Hematopoietic multipotent progenitor cell treated with erythropoietin and hydrocortisone succinate and interleukin-3 and kit ligand, for 6 days (in vitro differentiated cells): Measurements from ENCODE around the gene FEZF1.
"Not testable (repeated sequence)": the region's sequence is repeated elsewhere in the genome, so short reads cannot be mapped to it uniquely, and the experiment has no call there.

Experiments
- DNase-seq: peaks from one replicate; pipeline ENCODE4 v3.0.0-alpha.2; 2015

FEZF1 gene

GRCh38 chr7:122306320-122307227 lies 2.0 kb upstream of the FEZF1 start:
- DNase-seq = no peak

- no peak for DNase-seq
Measured at GRCh38 chr7:122305475-122306319, 1.1 kb upstream of the FEZF1 start.

GRCh38 chr7:122304996-122305421 lies 459 bp upstream of the FEZF1 start:
- no peak for DNase-seq

GRCh38 chr7:122303531-122304318 lies 825 bp downstream of the FEZF1 start:
- no peak for DNase-seq

GRCh38 chr7:122302761-122303530 lies 1.6 kb downstream of the FEZF1 start:
- no peak for DNase-seq

- no peak for DNase-seq
Measured at GRCh38 chr7:122301858-122302760, 2.4 kb downstream of the FEZF1 start.

GRCh38 chr7:122300956-122301833 lies 3.4 kb downstream of the FEZF1 start:
- DNase-seq = no peak

GRCh38 chr7:122300211-122300932 lies 4.2 kb downstream of the FEZF1 start:
- no peak for DNase-seq

- no peak for DNase-seq
Measured at GRCh38 chr7:122299624-122300210, 4.8 kb downstream of the FEZF1 start.

GRCh38 chr7:122298618-122299017 lies 5.9 kb downstream of the FEZF1 start:
- DNase-seq = no peak

- DNase-seq = no peak
Measured at GRCh38 chr7:122298131-122298530, 6.4 kb downstream of the FEZF1 start.

- DNase-seq = no peak
Measured at GRCh38 chr7:122291189-122291588, 13.4 kb downstream of the FEZF1 start.

GRCh38 chr7:122290476-122290875 lies 14.1 kb downstream of the FEZF1 start:
- DNase-seq = no peak

- DNase-seq = no peak
Measured at GRCh38 chr7:122289426-122289825, 15.1 kb downstream of the FEZF1 start.

- DNase-seq = not testable (repeated sequence)
Measured at GRCh38 chr7:122284608-122285007, 19.9 kb downstream of the FEZF1 start.

- DNase-seq = no peak
Measured at GRCh38 chr7:122273117-122273516, 31.4 kb downstream of the FEZF1 start.

GRCh38 chr7:122269241-122269640 lies 35.3 kb downstream of the FEZF1 start:
- no peak for DNase-seq

GRCh38 chr7:122268101-122268500 lies 36.4 kb downstream of the FEZF1 start:
- no peak for DNase-seq

- DNase-seq = no peak
Measured at GRCh38 chr7:122262246-122262645, 42.3 kb downstream of the FEZF1 start.
